ENCODE data around the gene TMEM82.

TMEM82 gene

DNA sequence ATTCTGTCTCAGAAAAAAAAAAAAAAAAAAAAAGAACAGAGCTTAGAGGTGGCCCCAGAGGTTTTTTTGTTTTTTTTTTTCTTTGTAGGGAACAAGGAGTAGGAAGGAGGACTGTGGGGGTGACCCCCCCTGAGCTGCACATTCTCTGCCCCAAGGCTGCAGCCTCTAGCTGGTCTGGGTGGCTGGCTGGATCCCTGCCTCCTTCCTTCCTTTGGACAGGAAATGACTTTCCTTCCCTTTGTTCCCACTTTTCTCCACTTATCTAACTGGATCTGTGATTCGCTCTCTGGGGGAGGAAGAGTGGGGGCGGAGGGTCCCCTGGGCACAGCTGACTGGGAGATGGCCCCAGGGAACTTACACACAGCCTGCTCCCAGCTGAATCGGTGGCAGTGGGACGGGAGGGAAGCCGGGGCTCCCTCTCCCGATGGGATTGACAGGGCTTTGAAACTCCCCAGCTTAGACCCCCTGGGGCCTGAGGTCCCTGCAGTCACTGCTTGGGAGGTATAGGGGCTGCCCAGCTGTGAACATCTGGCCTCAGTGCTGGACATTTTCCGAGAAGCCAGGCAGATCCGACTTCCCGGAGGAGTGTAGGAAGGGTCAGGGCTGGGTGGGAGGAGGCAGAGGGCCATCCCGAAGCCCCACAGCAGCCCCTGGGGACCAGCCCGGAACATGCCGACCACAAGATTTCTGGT is 18.4 kb downstream of the TMEM82 start (continued):
- TF ChIP-seq, protein P1, sequence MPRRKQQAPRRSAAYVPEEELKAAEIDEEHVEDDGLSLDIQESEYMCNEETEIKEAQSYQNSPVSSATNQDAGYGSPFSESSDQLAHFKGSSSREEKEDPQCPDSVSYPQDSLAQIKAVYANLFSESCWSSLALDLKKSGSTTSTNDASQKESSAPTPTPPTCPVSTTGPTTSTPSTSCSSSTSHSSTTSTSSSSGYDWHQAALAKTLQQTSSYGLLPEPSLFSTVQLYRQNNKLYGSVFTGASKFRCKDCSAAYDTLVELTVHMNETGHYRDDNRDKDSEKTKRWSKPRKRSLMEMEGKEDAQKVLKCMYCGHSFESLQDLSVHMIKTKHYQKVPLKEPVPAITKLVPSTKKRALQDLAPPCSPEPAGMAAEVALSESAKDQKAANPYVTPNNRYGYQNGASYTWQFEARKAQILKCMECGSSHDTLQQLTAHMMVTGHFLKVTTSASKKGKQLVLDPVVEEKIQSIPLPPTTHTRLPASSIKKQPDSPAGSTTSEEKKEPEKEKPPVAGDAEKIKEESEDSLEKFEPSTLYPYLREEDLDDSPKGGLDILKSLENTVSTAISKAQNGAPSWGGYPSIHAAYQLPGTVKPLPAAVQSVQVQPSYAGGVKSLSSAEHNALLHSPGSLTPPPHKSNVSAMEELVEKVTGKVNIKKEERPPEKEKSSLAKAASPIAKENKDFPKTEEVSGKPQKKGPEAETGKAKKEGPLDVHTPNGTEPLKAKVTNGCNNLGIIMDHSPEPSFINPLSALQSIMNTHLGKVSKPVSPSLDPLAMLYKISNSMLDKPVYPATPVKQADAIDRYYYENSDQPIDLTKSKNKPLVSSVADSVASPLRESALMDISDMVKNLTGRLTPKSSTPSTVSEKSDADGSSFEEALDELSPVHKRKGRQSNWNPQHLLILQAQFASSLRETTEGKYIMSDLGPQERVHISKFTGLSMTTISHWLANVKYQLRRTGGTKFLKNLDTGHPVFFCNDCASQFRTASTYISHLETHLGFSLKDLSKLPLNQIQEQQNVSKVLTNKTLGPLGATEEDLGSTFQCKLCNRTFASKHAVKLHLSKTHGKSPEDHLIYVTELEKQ (tag by site-specific recombination; IDR thresholded peaks at IDR 0.05; ENCODE audit: borderline replicate concordance): no peak
- TF ChIP-seq ZNF664 (tag by site-specific recombination; IDR thresholded peaks at IDR 0.05): no peak
- TF ChIP-seq ZNF549 (tag by site-specific recombination; IDR thresholded peaks at IDR 0.05): no peak
- no peak for TF ChIP-seq ZNF248 (tag by site-specific recombination; IDR thresholded peaks at IDR 0.05)
- TF ChIP-seq ZNF302 (tag by site-specific recombination; IDR thresholded peaks at IDR 0.05; ENCODE audit: low read depth): no peak
- TF ChIP-seq ZNF548 (tag by site-specific recombination; IDR thresholded peaks at IDR 0.05): no peak
- no peak for TF ChIP-seq ZNF133 (tag by site-specific recombination; IDR thresholded peaks at IDR 0.05)
- no peak for TF ChIP-seq ZNF571 (tag by site-specific recombination; IDR thresholded peaks at IDR 0.05)
- TF ChIP-seq ZNF184 (tag by site-specific recombination; IDR thresholded peaks at IDR 0.05): no peak
- TF ChIP-seq, protein P2, sequence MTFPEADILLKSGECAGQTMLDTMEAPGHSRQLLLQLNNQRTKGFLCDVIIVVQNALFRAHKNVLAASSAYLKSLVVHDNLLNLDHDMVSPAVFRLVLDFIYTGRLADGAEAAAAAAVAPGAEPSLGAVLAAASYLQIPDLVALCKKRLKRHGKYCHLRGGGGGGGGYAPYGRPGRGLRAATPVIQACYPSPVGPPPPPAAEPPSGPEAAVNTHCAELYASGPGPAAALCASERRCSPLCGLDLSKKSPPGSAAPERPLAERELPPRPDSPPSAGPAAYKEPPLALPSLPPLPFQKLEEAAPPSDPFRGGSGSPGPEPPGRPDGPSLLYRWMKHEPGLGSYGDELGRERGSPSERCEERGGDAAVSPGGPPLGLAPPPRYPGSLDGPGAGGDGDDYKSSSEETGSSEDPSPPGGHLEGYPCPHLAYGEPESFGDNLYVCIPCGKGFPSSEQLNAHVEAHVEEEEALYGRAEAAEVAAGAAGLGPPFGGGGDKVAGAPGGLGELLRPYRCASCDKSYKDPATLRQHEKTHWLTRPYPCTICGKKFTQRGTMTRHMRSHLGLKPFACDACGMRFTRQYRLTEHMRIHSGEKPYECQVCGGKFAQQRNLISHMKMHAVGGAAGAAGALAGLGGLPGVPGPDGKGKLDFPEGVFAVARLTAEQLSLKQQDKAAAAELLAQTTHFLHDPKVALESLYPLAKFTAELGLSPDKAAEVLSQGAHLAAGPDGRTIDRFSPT (tag by site-specific recombination; IDR thresholded peaks at IDR 0.05): no peak
- no peak for TF ChIP-seq ZBTB17 (tag by site-specific recombination; IDR thresholded peaks at IDR 0.05)
- no peak for TF ChIP-seq ZNF670 (tag by site-specific recombination; IDR thresholded peaks at IDR 0.05; ENCODE audit: low read depth)
- TF ChIP-seq ZNF19 (tag by site-specific recombination; IDR thresholded peaks at IDR 0.05; ENCODE audit: low read depth): no peak
- peak; percentile 60 for TF ChIP-seq ZNF341 (tag by site-specific recombination; IDR thresholded peaks at IDR 0.05; ENCODE audit: low read depth)
- no peak for TF ChIP-seq GLI2 (tag by site-specific recombination; IDR thresholded peaks at IDR 0.05; ENCODE audit: borderline replicate concordance, low read depth)
- TF ChIP-seq, protein P3, sequence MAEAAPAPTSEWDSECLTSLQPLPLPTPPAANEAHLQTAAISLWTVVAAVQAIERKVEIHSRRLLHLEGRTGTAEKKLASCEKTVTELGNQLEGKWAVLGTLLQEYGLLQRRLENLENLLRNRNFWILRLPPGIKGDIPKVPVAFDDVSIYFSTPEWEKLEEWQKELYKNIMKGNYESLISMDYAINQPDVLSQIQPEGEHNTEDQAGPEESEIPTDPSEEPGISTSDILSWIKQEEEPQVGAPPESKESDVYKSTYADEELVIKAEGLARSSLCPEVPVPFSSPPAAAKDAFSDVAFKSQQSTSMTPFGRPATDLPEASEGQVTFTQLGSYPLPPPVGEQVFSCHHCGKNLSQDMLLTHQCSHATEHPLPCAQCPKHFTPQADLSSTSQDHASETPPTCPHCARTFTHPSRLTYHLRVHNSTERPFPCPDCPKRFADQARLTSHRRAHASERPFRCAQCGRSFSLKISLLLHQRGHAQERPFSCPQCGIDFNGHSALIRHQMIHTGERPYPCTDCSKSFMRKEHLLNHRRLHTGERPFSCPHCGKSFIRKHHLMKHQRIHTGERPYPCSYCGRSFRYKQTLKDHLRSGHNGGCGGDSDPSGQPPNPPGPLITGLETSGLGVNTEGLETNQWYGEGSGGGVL (tag by site-specific recombination; IDR thresholded peaks at IDR 0.05): peak; percentile 70
- no peak for TF ChIP-seq ZBTB48 (tag by site-specific recombination; IDR thresholded peaks at IDR 0.05)
- TF ChIP-seq, protein P4, sequence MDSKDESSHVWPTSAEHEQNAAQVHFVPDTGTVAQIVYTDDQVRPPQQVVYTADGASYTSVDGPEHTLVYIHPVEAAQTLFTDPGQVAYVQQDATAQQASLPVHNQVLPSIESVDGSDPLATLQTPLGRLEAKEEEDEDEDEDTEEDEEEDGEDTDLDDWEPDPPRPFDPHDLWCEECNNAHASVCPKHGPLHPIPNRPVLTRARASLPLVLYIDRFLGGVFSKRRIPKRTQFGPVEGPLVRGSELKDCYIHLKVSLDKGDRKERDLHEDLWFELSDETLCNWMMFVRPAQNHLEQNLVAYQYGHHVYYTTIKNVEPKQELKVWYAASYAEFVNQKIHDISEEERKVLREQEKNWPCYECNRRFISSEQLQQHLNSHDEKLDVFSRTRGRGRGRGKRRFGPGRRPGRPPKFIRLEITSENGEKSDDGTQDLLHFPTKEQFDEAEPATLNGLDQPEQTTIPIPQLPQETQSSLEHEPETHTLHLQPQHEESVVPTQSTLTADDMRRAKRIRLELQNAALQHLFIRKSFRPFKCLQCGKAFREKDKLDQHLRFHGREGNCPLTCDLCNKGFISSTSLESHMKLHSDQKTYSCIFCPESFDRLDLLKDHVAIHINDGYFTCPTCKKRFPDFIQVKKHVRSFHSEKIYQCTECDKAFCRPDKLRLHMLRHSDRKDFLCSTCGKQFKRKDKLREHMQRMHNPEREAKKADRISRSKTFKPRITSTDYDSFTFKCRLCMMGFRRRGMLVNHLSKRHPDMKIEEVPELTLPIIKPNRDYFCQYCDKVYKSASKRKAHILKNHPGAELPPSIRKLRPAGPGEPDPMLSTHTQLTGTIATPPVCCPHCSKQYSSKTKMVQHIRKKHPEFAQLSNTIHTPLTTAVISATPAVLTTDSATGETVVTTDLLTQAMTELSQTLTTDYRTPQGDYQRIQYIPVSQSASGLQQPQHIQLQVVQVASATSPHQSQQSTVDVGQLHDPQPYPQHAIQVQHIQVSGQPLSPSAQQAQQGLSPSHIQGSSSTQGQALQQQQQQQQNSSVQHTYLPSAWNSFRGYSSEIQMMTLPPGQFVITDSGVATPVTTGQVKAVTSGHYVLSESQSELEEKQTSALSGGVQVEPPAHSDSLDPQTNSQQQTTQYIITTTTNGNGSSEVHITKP (tag by site-specific recombination; IDR thresholded peaks at IDR 0.05): 0 out of 2 replicates have a peak, but pooled peaks have one; percentile 74
- TF ChIP-seq, protein P5, sequence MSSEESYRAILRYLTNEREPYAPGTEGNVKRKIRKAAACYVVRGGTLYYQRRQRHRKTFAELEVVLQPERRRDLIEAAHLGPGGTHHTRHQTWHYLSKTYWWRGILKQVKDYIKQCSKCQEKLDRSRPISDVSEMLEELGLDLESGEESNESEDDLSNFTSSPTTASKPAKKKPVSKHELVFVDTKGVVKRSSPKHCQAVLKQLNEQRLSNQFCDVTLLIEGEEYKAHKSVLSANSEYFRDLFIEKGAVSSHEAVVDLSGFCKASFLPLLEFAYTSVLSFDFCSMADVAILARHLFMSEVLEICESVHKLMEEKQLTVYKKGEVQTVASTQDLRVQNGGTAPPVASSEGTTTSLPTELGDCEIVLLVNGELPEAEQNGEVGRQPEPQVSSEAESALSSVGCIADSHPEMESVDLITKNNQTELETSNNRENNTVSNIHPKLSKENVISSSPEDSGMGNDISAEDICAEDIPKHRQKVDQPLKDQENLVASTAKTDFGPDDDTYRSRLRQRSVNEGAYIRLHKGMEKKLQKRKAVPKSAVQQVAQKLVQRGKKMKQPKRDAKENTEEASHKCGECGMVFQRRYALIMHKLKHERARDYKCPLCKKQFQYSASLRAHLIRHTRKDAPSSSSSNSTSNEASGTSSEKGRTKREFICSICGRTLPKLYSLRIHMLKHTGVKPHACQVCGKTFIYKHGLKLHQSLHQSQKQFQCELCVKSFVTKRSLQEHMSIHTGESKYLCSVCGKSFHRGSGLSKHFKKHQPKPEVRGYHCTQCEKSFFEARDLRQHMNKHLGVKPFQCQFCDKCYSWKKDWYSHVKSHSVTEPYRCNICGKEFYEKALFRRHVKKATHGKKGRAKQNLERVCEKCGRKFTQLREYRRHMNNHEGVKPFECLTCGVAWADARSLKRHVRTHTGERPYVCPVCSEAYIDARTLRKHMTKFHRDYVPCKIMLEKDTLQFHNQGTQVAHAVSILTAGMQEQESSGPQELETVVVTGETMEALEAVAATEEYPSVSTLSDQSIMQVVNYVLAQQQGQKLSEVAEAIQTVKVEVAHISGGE (tag by site-specific recombination; conservative IDR thresholded peaks at IDR 0.05; ENCODE audit: low read depth): no peak
- no peak for TF ChIP-seq ZNF394 (tag by site-specific recombination; IDR thresholded peaks at IDR 0.05; ENCODE audit: borderline replicate concordance)
- TF ChIP-seq SCRT1 (tag by site-specific recombination; IDR thresholded peaks at IDR 0.05; ENCODE audit: borderline replicate concordance): no peak
- TF ChIP-seq ZNF585B (tag by site-specific recombination; IDR thresholded peaks at IDR 0.05): no peak
- no peak for TF ChIP-seq ZBTB7A (tag by site-specific recombination; IDR thresholded peaks at IDR 0.05; ENCODE audit: low read depth)
- TF ChIP-seq ZNF654 (tag by site-specific recombination; IDR thresholded peaks at IDR 0.05; ENCODE audit: low read depth): no peak
